IMR-90 (cell line): ENCODE measurements around the gene CDK14. TPM values are rescaled to one million over a fixed set of nuclear protein-coding genes. Genes with fewer than 3 reads are reported as not detected.

Source experiments
- ATAC-seq: fragments of 200-7000 bp; cut with Tn5 transposase; 2 replicates; pipeline ENCODE4 v1.9.1; 2020; ENCODE audit warnings: low read depth, mild to moderate bottlenecking, moderate library complexity
- BruUV-seq: library from RNA; stranded (reverse); fragments of 400-500 nt; replicated peaks from 2 replicates; lab custom pipeline; 2021; lab: Mats Ljungman, UMichigan
- CTCF ChIA-PET: fragments of 300-600 bp; formaldehyde crosslinking; extraction: SDS; loops from one replicate; lab custom pipeline; 2021; ENCODE audit warnings: antibody characterized with exemption; lab: Yijun Ruan, JAX
- POLR2A ChIA-PET: fragments of 300-600 bp; sonication (Branson Sonifier 250); formaldehyde crosslinking; loops from one replicate; lab custom pipeline; 2022; ENCODE audit warnings: antibody characterized with exemption; ENCODE audit not compliant: unreplicated experiment; lab: Charles Lee
- DNase-seq: peaks from one replicate; pipeline ENCODE4 v3.0.0; 2013
- H2AFZ ChIP-seq: replicated peaks from 2 replicates; pipeline ENCODE3; 2013; ENCODE audit warnings: low read length, mild to moderate bottlenecking; ENCODE audit not compliant: poor library complexity
- H2AK5ac ChIP-seq: 2 replicates; pipeline ENCODE4 v1.6.1; 2013; ENCODE audit warnings: low read depth, low read length, inconsistent platforms
- H2AK9ac ChIP-seq: replicated peaks from 2 replicates; pipeline ENCODE3; 2013; ENCODE audit warnings: mild to moderate bottlenecking, low read depth, low read length, moderate library complexity; ENCODE audit not compliant: poor library complexity
- H2BK120ac ChIP-seq: 2 replicates; pipeline ENCODE4 v1.6.1; 2013; ENCODE audit warnings: low read depth, low read length, inconsistent platforms
- H2BK15ac ChIP-seq: 3 replicates; pipeline ENCODE4 v1.6.1; 2013; ENCODE audit warnings: low read depth, low read length, inconsistent platforms
- H2BK20ac ChIP-seq: 2 replicates; pipeline ENCODE4 v1.6.1; 2013; ENCODE audit warnings: low read depth, mild to moderate bottlenecking, inconsistent platforms, low read length, moderate library complexity
- H2BK5ac ChIP-seq: 2 replicates; pipeline ENCODE4 v1.6.1; 2013; ENCODE audit warnings: mild to moderate bottlenecking, low read depth, low read length, inconsistent platforms; ENCODE audit not compliant: poor library complexity, severe bottlenecking
- H3K14ac ChIP-seq: replicated peaks from 2 replicates; pipeline ENCODE4 v1.6.1; 2013; ENCODE audit warnings: low read depth, low read length, inconsistent platforms
- H3K18ac ChIP-seq: 2 replicates; pipeline ENCODE4 v1.6.1; 2013; ENCODE audit warnings: low read depth, low read length, control low read depth
- H3K23ac ChIP-seq: 2 replicates; pipeline ENCODE4 v1.6.1; 2013; ENCODE audit warnings: low read depth, low read length, inconsistent platforms
- H3K27ac ChIP-seq: 2 replicates; pipeline ENCODE4 v1.5.1; 2013; ENCODE audit warnings: mild to moderate bottlenecking, control low read depth, low read length; ENCODE audit not compliant: insufficient read depth
- H3K27me3 ChIP-seq: 2 replicates; pipeline ENCODE4 v1.6.1; 2013; ENCODE audit warnings: low read length; ENCODE audit not compliant: control insufficient read depth, insufficient read depth
- H3K36me3 ChIP-seq: 2 replicates; pipeline ENCODE4 v1.6.1; 2013; ENCODE audit warnings: low read length, mixed read lengths; ENCODE audit not compliant: control insufficient read depth, insufficient read depth
- H3K4ac ChIP-seq: 2 replicates; pipeline ENCODE4 v1.6.1; 2013; ENCODE audit warnings: low read depth, low read length, inconsistent platforms
- H3K4me1 ChIP-seq: 2 replicates; pipeline ENCODE4 v1.6.1; 2013; ENCODE audit warnings: low read length, mixed read lengths; ENCODE audit not compliant: control insufficient read depth, insufficient read depth
- H3K4me2 ChIP-seq: 2 replicates; pipeline ENCODE4 v1.6.1; 2013; ENCODE audit warnings: low read depth, mild to moderate bottlenecking, control low read depth, low read length, moderate library complexity
- H3K4me3 ChIP-seq: 2 replicates; pipeline ENCODE4 v1.5.1; 2013; ENCODE audit warnings: low read depth, mild to moderate bottlenecking, control low read depth, low read length, moderate library complexity; ENCODE audit not compliant: insufficient read depth
- H3K56ac ChIP-seq: 2 replicates; pipeline ENCODE4 v1.6.1; 2013; ENCODE audit warnings: low read length, inconsistent platforms; ENCODE audit not compliant: insufficient read depth; ENCODE audit errors: extremely low read depth
- H3K79me1 ChIP-seq, 2 experiments: 2 replicates each; pipeline ENCODE4 v1.6.1; 2013; ENCODE audit warnings: low read length in 2 of 2, inconsistent platforms in 1 of 2, low read depth in 1 of 2
- H3K9ac ChIP-seq: 2 replicates; pipeline ENCODE4 v1.6.1; 2013; ENCODE audit warnings: low read depth, low read length, control low read depth
- H3K9me1 ChIP-seq: 2 replicates; pipeline ENCODE4 v1.6.1; 2013; ENCODE audit warnings: low read length, inconsistent platforms; ENCODE audit not compliant: insufficient read depth
- H3K9me3 ChIP-seq: 2 replicates; pipeline ENCODE4 v1.6.1; 2013; ENCODE audit warnings: low read length; ENCODE audit not compliant: control insufficient read depth, insufficient read depth
- H4K20me1 ChIP-seq: 2 replicates; pipeline ENCODE4 v1.6.1; 2013; ENCODE audit warnings: low read length, inconsistent platforms; ENCODE audit not compliant: insufficient read depth
- H4K5ac ChIP-seq: 2 replicates; pipeline ENCODE4 v1.6.1; 2013; ENCODE audit warnings: mild to moderate bottlenecking, low read depth, low read length, control low read depth
- H4K8ac ChIP-seq, 2 experiments: 2 replicates each; pipeline ENCODE4 v1.6.1; 2013; ENCODE audit warnings: low read depth in 2 of 2, low read length in 2 of 2, control low read depth in 1 of 2, inconsistent platforms in 1 of 2
- H4K91ac ChIP-seq: 2 replicates; pipeline ENCODE4 v1.6.1; 2013; ENCODE audit warnings: low read depth, low read length, inconsistent platforms; ENCODE audit not compliant: insufficient read depth
- BHLHE40 ChIP-seq: fragments of 150-350 bp; IDR thresholded peaks from 2 replicates; pipeline ENCODE4 v1.6.1; 2016; ENCODE audit warnings: mild to moderate bottlenecking, low read depth, low read length
- CEBPB ChIP-seq: IDR thresholded peaks from 2 replicates; pipeline ENCODE4 v1.6.1; 2012; ENCODE audit warnings: low read depth, low read length, improper control_type of control experiment
- FOS ChIP-seq: fragments of 150-350 bp; IDR thresholded peaks from 2 replicates; pipeline ENCODE4 v1.6.1; 2016; ENCODE audit warnings: low read depth, low read length
- MAFK ChIP-seq: IDR thresholded peaks from 2 replicates; pipeline ENCODE4 v1.6.1; 2012; ENCODE audit warnings: low read depth, low read length, improper control_type of control experiment
- NFE2L2 ChIP-seq: fragments of 150-350 bp; IDR thresholded peaks from 2 replicates; pipeline ENCODE4 v1.6.1; 2016; ENCODE audit warnings: low read depth, mild to moderate bottlenecking, low read length
- POLR2A ChIP-seq: IDR thresholded peaks from 2 replicates; pipeline ENCODE4 v1.6.1; 2012; ENCODE audit warnings: mild to moderate bottlenecking, low read depth, low read length
- RAD21 ChIP-seq: IDR thresholded peaks from 2 replicates; pipeline ENCODE4 v1.6.1; 2012; ENCODE audit warnings: low read length, improper control_type of control experiment
- RCOR1 ChIP-seq: IDR thresholded peaks from 2 replicates; pipeline ENCODE4 v1.6.1; 2012; ENCODE audit warnings: mild to moderate bottlenecking, low read length, improper control_type of control experiment; ENCODE audit not compliant: insufficient replicate concordance
- RFX5 ChIP-seq: IDR thresholded peaks from 2 replicates; pipeline ENCODE4 v1.8.0; 2012; ENCODE audit warnings: low read depth, mild to moderate bottlenecking, low read length, moderate library complexity
- SMC3 ChIP-seq: fragments of 150-350 bp; IDR thresholded peaks from 2 replicates; pipeline ENCODE4 v1.6.1; 2016; ENCODE audit warnings: low read depth, mild to moderate bottlenecking, antibody characterized with exemption, low read length, moderate library complexity
- WGBS, 2 experiments: methylation state at CpG; one replicate each; pipeline versions ENCODE4 v1.1.5 to v1.1.7; 2013; ENCODE audit warnings: missing lambda C conversion rate in 2 of 2; ENCODE audit not compliant: insufficient read length in 1 of 2; ENCODE audit errors: extremely low coverage in 2 of 2; 5-methylcytosine and 5-hydroxymethylcytosine counted together
- dilution Hi-C: fragments of 300-500 bp; cut with HindIII; formaldehyde crosslinking; loops from one replicate; pipeline ENCODE4 v1.14.3; 2018; ENCODE audit warnings: low sequenced_read_pairs; ENCODE audit not compliant: unreplicated experiment
- in situ Hi-C: fragments of 300-500 bp; cut with MboI; formaldehyde crosslinking; loops from 3 replicates; pipeline ENCODE4 v1.14.3; 2019; ENCODE audit warnings: low sequenced_read_pairs, inconsistent platforms, mixed read lengths
- intact Hi-C: fragments of 100-400 bp; cut with micrococcal nuclease; formaldehyde crosslinking; loops from 2 replicates; pipeline ENCODE4 v1.10.0; 2022
- polyA plus RNA-seq, 3 experiments: library from polyadenylated mRNA; depleted of rRNA; stranded (reverse); fragments of >200 nt; gene quantifications; 2 replicates each; pipeline ENCODE4 v1.2.3, GENCODE V29; 2012; ENCODE audit warnings: low replicate concordance in 1 of 3
- total RNA-seq: library from RNA; depleted of rRNA; stranded (reverse); fragments of >200 nt; gene quantifications from 2 replicates; pipeline ENCODE4 v1.2.3, GENCODE V29; 2012
- TF ChIP-seq, protein P1 (sequence below): fragments of 150-350 bp; IDR thresholded peaks from 2 replicates; pipeline ENCODE4 v1.6.1; 2017; ENCODE audit warnings: mild to moderate bottlenecking, antibody characterized with exemption, low read length, low read depth

Gene CDK14
- total and polyA plus RNA-seq, 2 of the 4 experiments (the other 2 are of a cell fraction) = 10.1 to 29.6 TPM

DNA sequence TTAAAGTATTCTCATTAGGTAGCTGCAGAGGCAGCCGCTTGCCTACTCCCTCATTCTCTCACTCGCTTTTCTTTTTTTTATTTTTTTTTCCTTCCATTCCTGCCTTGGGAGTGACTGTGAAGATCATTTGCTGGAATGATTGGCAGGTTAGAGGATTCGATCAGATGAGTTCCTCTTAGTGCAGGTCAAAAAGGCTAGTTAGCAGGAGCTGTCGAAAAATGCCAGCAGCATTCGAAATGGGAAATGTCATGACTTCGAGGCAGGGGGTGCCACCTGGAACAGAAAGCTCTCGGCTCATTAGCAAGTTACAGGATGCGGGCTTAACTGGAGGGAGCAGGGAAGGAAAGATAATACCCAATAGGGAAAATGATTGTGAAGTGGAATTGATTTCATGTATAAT is 530.6 kb downstream of the CDK14 start:
- no peaks in the 10 kb centered on the region for H4K20me1 ChIP-seq
- H2AFZ ChIP-seq = no peak overlapping the region
- H2AK9ac ChIP-seq = no peak overlapping the region
- H3K27me3 ChIP-seq = no peaks in the 10 kb centered on the region
- no peak overlapping the region for H3K56ac ChIP-seq
- no peaks in the 10 kb centered on the region for H3K9me1 ChIP-seq
- H2BK15ac ChIP-seq = no peak overlapping the region
- ChIA-PET CTCF (interaction anchor here (0.6 kb wide), 1 partner anchor 10 kb away, joined by 5 read pairs; no protein-coding TSS in a partner anchor), POLR2A (no interaction called here)
- peak overlapping the region; percentile 10 for H2BK5ac ChIP-seq
- H3K36me3 ChIP-seq = no peaks in the 10 kb centered on the region
- peak overlapping the region; percentile 4; the same call in 1 of the 2 replicates for H4K5ac ChIP-seq
- no peaks in the 10 kb centered on the region for H3K79me1 ChIP-seq
- peak overlapping the region; percentile 51 for H3K18ac ChIP-seq
- ATAC-seq (no peak), DNase-seq (no peak)
- no peak overlapping the region for H3K4me3 ChIP-seq
- peak overlapping the region in 1 of 2 experiments; percentile 24; a peak in 1 of 4 replicates for H4K8ac ChIP-seq
- 0 out of 2 replicates have a peak overlapping the region, but pooled peaks have one; percentile 2 for H2AK5ac ChIP-seq
- H4K91ac ChIP-seq = peak overlapping the region; percentile 49; the same call in 1 of the 2 replicates
- BruUV-seq = no TSS peak
- H3K27ac ChIP-seq = no peak overlapping the region
- no peak overlapping the region for H3K14ac ChIP-seq
- 63% methylated on average over 5 of the region's 8 CpGs; no CpG with 5 or more reads in 1 of the 2 experiments for WGBS, 2 experiments
- H2BK20ac ChIP-seq = peak overlapping the region; percentile 67
- dilution Hi-C loops = no loop called here
- TF ChIP-seq MAFK = no peak
- TF ChIP-seq CEBPB = no peak
- no peak for TF ChIP-seq RCOR1
- TF ChIP-seq, protein P1, sequence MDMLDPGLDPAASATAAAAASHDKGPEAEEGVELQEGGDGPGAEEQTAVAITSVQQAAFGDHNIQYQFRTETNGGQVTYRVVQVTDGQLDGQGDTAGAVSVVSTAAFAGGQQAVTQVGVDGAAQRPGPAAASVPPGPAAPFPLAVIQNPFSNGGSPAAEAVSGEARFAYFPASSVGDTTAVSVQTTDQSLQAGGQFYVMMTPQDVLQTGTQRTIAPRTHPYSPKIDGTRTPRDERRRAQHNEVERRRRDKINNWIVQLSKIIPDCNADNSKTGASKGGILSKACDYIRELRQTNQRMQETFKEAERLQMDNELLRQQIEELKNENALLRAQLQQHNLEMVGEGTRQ = no peak
- no peak for TF ChIP-seq RAD21
- no peak for TF ChIP-seq SMC3
- no peak for TF ChIP-seq NFE2L2
- no peak for TF ChIP-seq BHLHE40
- no peak for TF ChIP-seq POLR2A
- no peak for TF ChIP-seq RFX5
- TF ChIP-seq FOS = no peak
- H3K4me1 ChIP-seq = peaks cover 6% of the 10 kb centered on the region
- in situ Hi-C loops = no loop called here
- H3K4me2 ChIP-seq = no peak overlapping the region
- H2BK120ac ChIP-seq = peak overlapping the region; percentile 3; the same call in 1 of the 2 replicates
- H3K4ac ChIP-seq = peak overlapping the region; percentile 21
- intact Hi-C loops = loop anchor here (5.0 kb wide), 1 partner anchor 41 kb away; no protein-coding TSS in a partner anchor
- H3K23ac ChIP-seq = no peak overlapping the region
- no peak overlapping the region for H3K9ac ChIP-seq
- H3K9me3 ChIP-seq = no peaks in the 10 kb centered on the region
